Epithelial cell of proximal tubule (primary cell): ENCODE measurements around the gene SMARCD1. TPM values are rescaled to one million over a fixed set of nuclear protein-coding genes. Genes with fewer than 3 reads are reported as not detected.

Experiments used
- DNase-seq: peaks from one replicate; pipeline ENCODE4 v3.0.0-alpha.2; 2011; ENCODE audit warnings: low read depth
- H3K4me3 ChIP-seq: 2 replicates; pipeline ENCODE4 v1.5.1; 2011; ENCODE audit warnings: low read depth, mild to moderate bottlenecking, low read length
- total RNA-seq: library from RNA; depleted of rRNA; stranded (reverse); fragments of >200 nt; gene quantifications from 2 replicates; pipeline ENCODE4 v1.2.3, GENCODE V29; 2015
- TF ChIP-seq, protein P1 (sequence below): conservative IDR thresholded peaks from 2 replicates; pipeline ENCODE4 v1.5.1; 2012; ENCODE audit warnings: low read depth, mild to moderate bottlenecking, low read length

SMARCD1 gene
- 77.3 and 111 TPM in 2 replicates for total RNA-seq

DNA sequence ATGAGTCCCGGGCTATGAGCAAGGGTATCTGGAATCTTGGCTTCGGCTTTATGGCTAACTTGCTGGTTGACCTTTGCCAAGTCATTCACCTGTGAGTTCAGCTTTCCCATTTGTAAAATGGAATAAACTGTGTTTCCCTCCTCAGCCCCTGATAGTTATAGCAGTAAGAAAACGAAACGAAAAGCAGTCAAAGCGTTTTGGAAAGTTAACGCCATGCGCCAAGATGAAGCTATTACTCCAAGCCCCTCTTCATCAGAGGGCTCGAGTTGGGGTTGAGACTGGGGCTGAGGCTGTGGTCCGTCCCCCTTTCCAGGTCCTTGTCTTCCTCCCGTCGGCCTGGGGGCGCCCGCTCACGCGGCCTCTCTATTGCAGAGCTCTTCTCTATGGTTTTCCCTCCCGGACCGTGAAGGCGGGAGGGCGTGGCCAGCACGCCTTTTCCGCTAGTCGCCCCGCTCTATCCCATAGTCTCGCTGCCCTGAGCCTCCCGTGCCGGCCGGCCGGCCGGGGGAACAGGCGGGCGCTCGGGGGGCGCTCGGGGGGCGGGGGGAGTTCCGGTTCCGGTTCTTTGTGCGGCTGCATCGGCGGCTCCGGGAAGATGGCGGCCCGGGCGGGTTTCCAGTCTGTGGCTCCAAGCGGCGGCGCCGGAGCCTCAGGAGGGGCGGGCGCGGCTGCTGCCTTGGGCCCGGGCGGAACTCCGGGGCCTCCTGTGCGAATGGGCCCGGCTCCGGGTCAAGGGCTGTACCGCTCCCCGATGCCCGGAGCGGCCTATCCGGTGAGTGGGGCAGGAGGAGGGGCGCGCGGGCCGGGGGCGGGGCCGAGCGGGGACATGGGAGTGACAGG lies at the start of gene SMARCD1:
SMARCD1 (plus strand) TSS at position 568 of the 840 bp plus-strand sequence; CDS start at position 596, 28 bp downstream.
- DNase-seq: peak; percentile 57
- TF ChIP-seq, protein P1, sequence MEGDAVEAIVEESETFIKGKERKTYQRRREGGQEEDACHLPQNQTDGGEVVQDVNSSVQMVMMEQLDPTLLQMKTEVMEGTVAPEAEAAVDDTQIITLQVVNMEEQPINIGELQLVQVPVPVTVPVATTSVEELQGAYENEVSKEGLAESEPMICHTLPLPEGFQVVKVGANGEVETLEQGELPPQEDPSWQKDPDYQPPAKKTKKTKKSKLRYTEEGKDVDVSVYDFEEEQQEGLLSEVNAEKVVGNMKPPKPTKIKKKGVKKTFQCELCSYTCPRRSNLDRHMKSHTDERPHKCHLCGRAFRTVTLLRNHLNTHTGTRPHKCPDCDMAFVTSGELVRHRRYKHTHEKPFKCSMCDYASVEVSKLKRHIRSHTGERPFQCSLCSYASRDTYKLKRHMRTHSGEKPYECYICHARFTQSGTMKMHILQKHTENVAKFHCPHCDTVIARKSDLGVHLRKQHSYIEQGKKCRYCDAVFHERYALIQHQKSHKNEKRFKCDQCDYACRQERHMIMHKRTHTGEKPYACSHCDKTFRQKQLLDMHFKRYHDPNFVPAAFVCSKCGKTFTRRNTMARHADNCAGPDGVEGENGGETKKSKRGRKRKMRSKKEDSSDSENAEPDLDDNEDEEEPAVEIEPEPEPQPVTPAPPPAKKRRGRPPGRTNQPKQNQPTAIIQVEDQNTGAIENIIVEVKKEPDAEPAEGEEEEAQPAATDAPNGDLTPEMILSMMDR: peak; percentile 51
- peak within 1 kb of the TSS; percentile 83 for H3K4me3 ChIP-seq

DNA sequence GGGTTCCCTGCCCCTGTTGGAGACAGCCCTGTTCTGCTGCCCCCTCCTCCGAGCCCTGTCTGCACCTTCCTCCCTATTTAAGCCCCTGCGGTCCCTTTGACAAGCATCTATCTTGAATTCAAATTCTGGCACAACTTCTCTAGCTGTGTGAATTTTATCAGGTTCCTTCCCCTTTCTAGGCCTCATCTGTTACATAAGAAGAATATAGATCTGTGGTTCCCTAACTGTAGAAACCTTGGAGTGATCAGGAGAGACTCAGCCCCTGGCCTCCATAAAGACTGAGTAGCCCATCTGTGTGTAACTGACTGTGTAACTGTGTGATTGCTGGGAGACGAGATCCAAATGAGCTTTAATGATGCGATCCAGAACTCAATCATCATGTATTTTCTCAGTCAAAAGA lies 46.8 kb upstream of the SMARCD1 start:
- TF ChIP-seq, protein P1: no peak
- H3K4me3 ChIP-seq: no peak overlapping the region
- DNase-seq: no peak

DNA sequence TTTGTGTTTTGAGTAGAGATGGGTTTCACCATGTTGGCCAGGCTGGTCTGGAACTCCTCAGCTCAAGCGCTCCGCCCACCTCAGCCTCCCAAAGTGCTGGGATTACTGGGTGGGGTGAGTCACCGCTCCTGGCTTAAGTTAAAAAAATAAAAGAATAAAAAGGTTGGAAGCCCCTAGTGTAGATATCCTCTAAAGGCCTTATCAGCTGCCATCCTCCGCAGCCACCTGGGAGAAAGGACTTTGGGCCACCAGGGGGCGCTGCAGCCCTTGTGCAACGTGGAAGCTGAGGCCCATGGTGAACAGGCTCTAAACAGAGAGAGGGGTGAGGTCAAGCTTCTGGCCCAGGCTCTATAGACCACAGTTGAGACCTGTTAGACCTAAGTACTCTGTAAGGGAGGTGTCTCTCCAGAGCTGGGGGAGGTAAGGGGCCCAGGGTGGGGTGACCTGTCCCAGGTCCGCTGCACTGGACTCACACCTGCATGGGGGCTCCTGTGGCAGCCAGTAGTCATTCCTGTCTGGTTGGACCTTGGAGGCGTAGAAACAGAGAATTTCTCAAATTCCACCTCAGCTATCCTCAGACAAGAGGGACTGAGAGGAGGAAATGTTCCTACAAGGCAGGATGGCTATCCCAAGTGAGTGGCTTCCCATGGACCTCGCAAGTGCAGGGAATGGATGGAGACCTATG lies 45.8 kb upstream of the SMARCD1 start:
- TF ChIP-seq, protein P1: peak; percentile 93
- no peak overlapping the region for H3K4me3 ChIP-seq
- no peak for DNase-seq

DNA sequence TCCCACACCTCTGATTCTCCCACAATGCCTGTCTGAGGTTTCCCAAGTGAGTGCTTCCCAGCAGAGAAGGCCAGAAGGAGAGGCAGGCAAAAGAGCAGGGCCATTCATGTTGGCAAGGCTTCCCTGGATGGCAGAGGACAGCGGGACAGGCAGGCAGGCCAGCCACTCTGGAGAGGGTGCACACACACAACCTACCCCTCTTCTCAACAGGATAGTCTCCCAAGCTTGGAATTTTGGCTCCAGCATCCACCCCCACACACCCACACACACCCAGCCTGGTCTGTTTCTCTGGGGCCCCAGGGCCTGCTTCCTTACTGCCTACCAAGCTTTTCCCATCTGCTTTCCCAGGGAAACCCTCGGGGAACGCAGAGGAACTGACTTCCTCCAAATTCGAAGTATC lies 44.5 kb upstream of the SMARCD1 start:
- no peak overlapping the region for H3K4me3 ChIP-seq
- TF ChIP-seq, protein P1: no peak
- no peak for DNase-seq

DNA sequence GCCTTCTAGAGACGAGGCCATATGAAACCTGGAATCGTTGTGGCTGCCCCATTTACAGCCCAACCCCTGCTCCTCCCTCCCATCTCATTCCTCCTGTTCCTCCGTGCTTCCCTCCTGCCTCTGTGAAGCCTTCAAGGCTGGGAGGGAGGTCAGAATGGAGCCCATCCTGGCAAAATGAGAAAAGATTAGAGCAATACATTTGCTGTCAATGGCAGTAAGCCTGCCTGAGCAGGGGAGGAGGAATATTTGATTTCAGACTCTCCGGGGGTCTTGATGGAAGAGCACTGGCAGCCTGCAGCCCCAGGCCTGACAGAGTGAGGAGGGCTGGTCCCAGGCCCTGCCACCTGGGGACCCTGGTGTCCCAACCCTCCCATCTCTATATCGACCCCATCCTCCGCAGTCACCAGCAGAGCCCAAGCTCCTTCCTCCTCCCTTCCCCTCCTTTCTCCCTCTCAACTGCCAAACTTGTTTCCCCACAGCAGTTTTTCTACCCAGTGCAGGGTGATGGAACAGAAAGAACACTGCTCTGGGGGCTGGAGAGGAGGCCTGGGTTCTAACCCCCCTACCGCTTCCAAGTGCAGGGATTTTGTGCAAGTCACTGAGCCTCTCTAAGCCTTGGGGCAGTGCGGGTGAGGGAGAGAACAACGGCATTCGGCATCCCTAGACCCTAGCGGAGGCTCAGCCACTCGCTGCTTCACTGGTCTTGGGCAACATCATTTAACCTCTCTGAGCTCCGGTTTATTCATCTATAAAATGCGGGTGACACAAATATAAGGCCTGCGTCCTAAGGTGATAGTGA lies 43.9 kb upstream of the SMARCD1 start:
- TF ChIP-seq, protein P1: no peak
- DNase-seq: no peak
- H3K4me3 ChIP-seq: no peak overlapping the region

DNA sequence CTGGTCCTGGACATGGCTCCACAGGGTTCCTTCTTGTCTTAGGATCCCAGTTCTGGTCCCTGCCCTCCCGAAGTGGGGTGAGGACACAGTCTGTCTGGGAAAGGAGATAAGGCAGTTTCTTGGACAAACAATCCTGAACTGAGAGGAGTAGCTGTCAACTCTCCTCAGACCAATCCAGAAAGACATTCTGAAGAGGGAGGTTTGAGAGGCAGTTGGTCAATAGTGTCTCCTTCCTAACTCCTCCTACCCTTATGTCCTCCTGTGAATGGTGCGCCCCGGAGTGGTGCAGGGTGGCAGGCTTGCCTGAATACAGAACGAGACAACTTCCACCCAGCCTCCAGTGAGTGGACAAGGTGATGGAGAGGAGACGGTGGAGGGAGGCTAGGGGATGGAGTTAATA lies 43.2 kb upstream of the SMARCD1 start:
- DNase-seq: no peak
- H3K4me3 ChIP-seq: no peak overlapping the region
- TF ChIP-seq, protein P1: no peak
